ENCODE results near the gene MAPK8.
A peak's percentile ranks its signal among the peaks of the same experiment; 100 is the strongest.

Gene MAPK8

GRCh38 chr10:48464871-48465736 lies 158.6 kb downstream of the MAPK8 start:
- DNase-seq = peak; percentile 57

DNA sequence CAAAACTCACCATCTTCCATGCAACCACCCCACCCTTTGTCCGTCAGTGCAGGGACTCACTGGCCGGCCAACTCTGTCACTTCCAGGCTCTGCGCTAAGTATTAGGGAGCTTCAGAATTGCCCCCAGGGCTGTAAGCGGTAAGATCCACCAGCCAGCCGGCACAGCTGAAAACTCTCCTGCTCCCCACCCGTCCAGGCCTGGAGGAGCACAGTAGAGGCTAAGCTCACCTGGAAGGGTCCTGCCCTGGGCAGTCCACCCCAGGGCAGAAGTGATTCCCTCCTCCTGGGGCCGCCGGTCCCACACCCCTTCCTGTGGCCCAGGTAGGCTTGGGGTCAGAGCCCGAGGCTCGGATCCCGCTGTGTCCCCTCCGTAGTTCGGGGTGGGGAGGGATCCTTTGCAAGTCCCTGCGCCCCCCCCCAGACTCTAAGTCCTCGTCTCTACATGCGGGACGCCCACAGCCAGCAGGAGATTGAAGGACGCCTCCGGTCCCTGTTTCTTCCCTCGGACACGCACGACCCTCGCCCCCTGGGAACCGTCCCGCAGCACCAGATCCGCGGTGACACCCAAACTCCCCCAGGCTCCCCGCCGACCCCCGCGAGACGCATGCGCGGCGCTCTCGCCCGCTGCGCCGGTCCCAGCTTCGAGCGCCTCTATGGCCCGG lies 159.5 kb downstream of the MAPK8 start:
- DNase-seq = peak; percentile 56

DNA sequence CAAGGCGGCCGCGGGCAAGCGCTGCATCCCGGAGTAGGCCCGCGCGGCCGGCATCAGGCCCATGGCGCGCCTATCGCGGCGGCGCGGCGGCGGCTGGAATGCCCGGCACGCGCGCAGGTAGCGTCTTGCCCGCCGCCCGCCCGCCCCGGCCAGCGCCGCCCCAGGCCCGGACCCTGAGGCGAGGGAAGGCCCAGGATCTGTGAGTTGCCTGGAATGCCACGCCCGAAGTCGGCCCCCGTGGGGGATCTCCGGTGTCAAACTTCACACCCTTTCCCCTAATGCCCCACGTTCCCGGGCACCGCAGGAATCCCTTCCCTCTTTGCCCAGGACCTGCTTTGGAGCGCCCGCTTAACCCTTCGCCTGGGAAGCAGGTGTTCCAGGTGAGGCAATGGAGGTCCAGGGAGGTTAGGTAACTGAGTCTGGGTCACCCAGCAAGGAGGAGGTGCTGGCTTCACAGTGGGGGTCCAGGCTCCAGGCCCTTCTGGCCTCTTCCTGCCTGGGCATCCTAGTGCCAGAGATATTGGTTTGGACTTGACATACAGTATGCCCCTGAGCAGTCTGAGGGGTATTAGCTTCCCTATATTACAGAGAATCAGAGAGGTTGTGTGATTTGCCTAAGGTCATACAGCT lies 160.2 kb downstream of the MAPK8 start:
- peak; percentile 50 for DNase-seq

GRCh38 chr10:48467669-48468068 lies 161.2 kb downstream of the MAPK8 start:
- DNase-seq = no peak

GRCh38 chr10:48468130-48468790 lies 161.8 kb downstream of the MAPK8 start:
- no peak for DNase-seq

DNA sequence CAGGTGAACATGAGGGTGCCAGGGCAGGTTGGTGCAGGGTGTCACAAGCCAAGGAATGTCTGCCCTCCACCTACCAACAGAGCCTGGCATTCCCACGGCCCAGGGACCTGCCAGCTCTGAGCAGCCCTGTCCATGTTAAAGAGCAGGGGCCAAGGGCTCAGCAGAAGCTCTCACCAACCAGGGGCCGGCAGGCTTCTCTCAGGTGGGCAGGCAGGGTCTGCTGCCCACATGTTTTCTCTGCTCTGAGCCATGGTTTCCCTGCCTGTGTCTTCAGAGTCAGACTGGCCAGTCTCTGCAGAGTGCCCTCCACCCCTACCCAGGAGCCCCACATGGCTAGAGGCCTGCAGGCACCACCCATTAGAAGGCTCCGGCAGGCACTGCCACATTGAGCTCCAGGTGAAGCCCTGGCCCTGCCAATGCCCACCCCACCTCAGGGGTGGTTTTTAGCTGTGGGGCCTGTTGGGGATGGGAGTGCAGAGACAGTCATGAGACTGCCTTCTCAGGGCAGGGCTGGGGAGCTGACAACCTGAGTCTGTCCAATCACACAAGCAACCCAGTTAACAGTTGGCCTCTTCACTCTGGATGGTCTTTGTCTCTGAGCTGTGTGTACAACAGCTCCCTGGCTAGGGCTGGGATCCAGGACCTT lies 162.5 kb downstream of the MAPK8 start:
- peak; percentile 56 for DNase-seq

GRCh38 chr10:48469516-48470020 lies 163.1 kb downstream of the MAPK8 start:
- peak; percentile 39 for DNase-seq

- DNase-seq = peak; percentile 33
Observed at GRCh38 chr10:48470115-48470892, 163.8 kb downstream of the MAPK8 start.

- peak; percentile 38 for DNase-seq
Observed at GRCh38 chr10:48470893-48471805, 164.7 kb downstream of the MAPK8 start.

- peak; percentile 36 for DNase-seq
Observed at GRCh38 chr10:48472501-48473069, 166.1 kb downstream of the MAPK8 start.

GRCh38 chr10:48473704-48474103 lies 167.2 kb downstream of the MAPK8 start:
- DNase-seq = peak; percentile 41

DNA sequence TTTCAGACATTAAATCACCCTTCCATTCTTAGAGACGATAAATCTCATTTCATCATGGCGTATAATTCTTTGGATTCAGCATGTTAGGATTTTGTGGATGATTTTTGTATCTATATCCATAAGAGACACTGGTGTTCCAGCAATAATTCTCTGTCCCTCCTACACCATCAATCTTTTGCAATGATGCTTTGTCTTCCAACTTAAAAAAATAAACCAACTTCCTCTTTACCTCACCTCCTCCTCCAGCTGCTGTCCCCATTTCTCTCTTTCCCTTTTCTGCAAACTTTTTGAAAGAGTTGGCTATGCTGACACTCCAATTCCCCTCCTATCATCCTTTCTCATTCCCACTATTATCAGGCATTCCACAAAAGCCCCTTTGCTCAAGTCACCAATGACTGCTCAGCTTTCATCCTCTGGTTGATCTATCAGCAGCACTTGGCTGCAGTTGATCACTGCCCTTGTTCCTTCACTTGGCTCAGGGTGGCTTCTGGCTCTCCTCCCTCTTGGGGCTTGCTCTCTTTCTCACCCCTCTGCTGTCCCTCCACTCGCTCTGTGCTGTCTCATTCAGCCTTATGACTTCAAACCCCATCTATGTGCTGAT lies 168.4 kb downstream of the MAPK8 start:
- DNase-seq = no peak

DNA sequence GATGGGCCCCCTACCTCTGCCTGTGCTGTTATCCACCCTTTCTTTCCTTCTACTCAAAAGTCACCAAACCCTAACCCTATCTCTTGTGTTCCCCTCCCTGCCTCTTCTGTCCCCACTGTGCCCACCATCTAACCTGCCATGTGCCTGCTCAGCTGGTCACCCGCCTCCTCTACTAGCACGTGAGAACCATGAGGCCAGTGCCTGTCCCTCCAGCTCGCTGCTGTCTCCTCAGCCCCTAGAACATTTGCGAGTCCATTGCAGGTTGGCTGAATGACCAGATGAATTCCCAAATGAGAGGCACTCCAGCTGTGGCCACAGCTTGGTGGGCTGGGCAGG lies 169.4 kb downstream of the MAPK8 start:
- DNase-seq = no peak

DNA sequence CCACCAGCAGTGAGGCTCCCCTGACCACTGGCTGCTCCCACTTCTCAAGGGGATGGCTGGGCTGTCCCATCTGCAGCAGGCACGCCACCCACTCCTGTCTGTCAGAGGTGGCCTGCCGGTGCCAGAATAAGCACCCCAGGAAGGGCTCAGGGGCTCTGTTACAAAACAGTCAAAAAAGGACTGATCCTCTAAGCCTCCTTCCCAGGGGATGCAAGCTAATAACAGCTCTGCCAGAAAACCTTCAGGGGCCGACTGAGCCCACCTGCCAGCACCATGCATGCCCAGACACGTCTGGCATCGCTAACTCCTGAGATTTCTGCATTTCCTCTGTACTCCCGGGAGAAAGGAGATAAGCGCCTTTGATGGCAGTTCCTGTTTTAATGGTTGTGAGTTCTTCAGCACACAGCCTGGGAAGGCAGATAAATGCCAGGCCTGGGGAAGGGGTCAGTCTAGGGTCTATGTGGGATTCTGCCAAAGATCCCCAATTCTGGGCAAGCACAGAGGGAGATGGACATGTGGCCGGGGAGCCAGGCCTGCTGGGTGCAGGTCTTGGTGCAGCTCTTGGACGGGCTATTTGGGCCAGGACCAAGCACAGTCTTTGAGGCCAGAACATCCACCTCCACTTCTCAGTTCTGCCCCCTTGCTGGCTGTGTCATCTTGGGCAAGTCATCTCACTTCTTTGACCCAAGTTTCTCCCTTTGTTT lies 170.0 kb downstream of the MAPK8 start:
- peak; percentile 43 for DNase-seq

GRCh38 chr10:48477141-48477540 lies 170.7 kb downstream of the MAPK8 start:
- DNase-seq = no peak

DNA sequence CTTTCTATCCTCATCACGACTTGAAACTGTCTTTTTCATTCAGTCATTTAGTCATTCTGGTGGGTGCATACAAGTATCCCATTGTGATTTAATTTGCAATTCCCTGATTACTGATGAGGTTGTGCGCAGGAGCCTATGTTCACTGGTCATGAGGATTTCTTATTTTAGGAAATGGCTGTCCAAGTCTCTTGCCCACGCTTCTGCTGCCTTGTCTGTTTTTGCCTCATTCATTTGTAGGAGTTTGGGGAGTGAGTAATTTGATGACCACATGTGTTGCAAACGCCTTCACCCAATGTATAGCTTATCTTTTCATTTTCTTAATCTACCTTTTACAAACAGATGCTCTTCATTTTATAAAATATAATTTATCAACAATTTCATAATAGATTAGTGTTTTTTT lies 171.1 kb downstream of the MAPK8 start:
- no peak for DNase-seq

GRCh38 chr10:48478469-48478868 lies 172.0 kb downstream of the MAPK8 start:
- DNase-seq = peak; percentile 43

DNA sequence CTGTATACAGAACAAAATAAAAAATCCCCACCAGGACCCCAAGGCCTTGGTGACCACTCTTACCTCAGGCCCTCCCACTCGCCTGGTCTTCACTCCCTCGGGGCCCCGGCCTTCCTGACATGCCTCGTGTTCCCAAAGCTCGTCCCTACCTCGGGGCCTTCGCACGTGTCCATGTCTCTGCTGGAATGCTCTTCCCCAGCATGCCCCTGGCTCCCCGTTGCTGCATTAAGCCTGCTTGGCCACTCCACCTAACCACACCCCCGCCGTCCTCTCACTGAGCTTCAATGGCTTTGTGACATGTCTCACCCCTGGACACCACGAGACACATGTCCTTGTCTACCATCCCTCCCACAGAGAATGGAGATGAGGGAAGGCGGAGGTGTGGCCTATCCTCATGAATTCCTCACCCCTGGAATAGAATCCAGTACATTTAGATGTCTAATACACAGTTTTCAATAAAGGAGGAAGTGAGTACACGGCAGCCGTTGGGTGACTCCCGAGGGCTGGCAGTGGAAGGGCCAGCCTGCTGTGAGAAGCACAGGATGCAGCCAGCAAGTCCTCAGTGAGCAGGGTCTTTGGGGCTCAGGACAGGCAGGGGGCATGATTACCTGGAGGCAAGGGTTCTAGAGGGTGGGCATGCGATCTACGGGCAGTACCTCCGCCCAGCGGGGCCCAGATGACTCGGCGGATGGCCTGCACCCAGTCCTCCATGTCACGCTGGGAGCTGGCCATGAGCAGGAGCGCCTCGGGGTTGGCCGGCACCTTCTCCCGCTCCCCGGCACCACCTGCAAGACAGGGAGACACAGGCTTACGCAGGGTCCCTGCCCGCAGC lies 172.7 kb downstream of the MAPK8 start:
- DNase-seq = peak; percentile 52
